Osteocyte (in vitro differentiated cells): ENCODE data around the gene CEACAM19. TPM values are rescaled to one million over a fixed set of nuclear protein-coding genes. Genes with fewer than 3 reads are reported as not detected.
A peak's percentile ranks its signal among the peaks of the same experiment; 100 is the strongest.

Experiments used
- DNase-seq: peaks from one replicate; pipeline ENCODE4 v3.0.0; 2021; ENCODE audit warnings: mixed read lengths; ENCODE audit not compliant: unreplicated experiment; ENCODE audit errors: extremely low spot score
- H3K27ac Mint-ChIP-seq: one replicate; pipeline ENCODE4 v1.8.0; 2021; ENCODE audit warnings: mild to moderate bottlenecking, mixed read lengths; ENCODE audit not compliant: unreplicated experiment
- H3K27me3 Mint-ChIP-seq: one replicate; pipeline ENCODE4 v1.8.0; 2021; ENCODE audit warnings: mixed read lengths; ENCODE audit not compliant: unreplicated experiment
- H3K36me3 Mint-ChIP-seq: one replicate; pipeline ENCODE4 v1.8.0; 2021; ENCODE audit warnings: mixed read lengths; ENCODE audit not compliant: unreplicated experiment
- H3K4me1 Mint-ChIP-seq: one replicate; pipeline ENCODE4 v1.8.0; 2021; ENCODE audit warnings: mixed read lengths; ENCODE audit not compliant: unreplicated experiment
- H3K4me3 Mint-ChIP-seq: one replicate; pipeline ENCODE4 v1.8.0; 2021; ENCODE audit warnings: mild to moderate bottlenecking, moderate library complexity, mixed read lengths; ENCODE audit not compliant: unreplicated experiment
- H3K9me3 Mint-ChIP-seq: one replicate; pipeline ENCODE4 v1.8.0; 2021; ENCODE audit warnings: mixed read lengths; ENCODE audit not compliant: unreplicated experiment
- total RNA-seq: library from RNA; stranded (reverse); gene quantifications from 2 replicates; pipeline ENCODE4 v1.2.1, GENCODE V29; 2021
- TF ChIP-seq, protein P1 (sequence below): fragments of 200-600 bp; sonication (generic); IDR thresholded peaks from 2 replicates; pipeline ENCODE4 v1.5.0; 2021; ENCODE audit warnings: antibody characterized with exemption, mild to moderate bottlenecking, moderate library complexity

CEACAM19 gene
- total RNA-seq, 1 donor from 2014 or later, result 7.4 TPM

DNA sequence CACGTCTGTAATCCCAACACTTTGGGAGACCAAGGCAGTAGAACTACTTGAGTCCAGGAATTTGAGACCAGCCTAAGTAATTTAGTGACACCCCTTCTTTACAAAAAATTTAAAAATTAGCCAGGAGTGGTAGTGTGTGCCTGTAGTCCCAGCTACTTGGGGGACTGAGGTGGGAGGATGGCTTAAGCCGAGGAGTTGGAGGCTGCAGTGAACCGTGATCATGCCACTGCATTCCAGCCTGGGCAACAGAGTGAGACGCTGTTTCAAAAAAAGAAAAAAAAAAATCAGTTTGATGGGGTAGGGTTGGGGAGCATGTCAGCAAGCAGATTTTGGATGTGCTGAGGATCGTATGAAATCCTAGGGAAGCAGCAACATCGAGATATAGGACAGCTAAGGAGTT, 4.2 kb downstream of the CEACAM19 start:
- peaks cover 8% of the 10 kb centered on the region for H3K4me1 Mint-ChIP-seq
- DNase-seq, result no peak
- no peak overlapping the region for H3K4me3 Mint-ChIP-seq
- no peaks in the 10 kb centered on the region for H3K27me3 Mint-ChIP-seq
- H3K9me3 Mint-ChIP-seq, result no peaks in the 10 kb centered on the region
- no peaks in the 10 kb centered on the region for H3K36me3 Mint-ChIP-seq
- TF ChIP-seq, protein P1, sequence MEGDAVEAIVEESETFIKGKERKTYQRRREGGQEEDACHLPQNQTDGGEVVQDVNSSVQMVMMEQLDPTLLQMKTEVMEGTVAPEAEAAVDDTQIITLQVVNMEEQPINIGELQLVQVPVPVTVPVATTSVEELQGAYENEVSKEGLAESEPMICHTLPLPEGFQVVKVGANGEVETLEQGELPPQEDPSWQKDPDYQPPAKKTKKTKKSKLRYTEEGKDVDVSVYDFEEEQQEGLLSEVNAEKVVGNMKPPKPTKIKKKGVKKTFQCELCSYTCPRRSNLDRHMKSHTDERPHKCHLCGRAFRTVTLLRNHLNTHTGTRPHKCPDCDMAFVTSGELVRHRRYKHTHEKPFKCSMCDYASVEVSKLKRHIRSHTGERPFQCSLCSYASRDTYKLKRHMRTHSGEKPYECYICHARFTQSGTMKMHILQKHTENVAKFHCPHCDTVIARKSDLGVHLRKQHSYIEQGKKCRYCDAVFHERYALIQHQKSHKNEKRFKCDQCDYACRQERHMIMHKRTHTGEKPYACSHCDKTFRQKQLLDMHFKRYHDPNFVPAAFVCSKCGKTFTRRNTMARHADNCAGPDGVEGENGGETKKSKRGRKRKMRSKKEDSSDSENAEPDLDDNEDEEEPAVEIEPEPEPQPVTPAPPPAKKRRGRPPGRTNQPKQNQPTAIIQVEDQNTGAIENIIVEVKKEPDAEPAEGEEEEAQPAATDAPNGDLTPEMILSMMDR, result no peak
- no peak overlapping the region for H3K27ac Mint-ChIP-seq

DNA sequence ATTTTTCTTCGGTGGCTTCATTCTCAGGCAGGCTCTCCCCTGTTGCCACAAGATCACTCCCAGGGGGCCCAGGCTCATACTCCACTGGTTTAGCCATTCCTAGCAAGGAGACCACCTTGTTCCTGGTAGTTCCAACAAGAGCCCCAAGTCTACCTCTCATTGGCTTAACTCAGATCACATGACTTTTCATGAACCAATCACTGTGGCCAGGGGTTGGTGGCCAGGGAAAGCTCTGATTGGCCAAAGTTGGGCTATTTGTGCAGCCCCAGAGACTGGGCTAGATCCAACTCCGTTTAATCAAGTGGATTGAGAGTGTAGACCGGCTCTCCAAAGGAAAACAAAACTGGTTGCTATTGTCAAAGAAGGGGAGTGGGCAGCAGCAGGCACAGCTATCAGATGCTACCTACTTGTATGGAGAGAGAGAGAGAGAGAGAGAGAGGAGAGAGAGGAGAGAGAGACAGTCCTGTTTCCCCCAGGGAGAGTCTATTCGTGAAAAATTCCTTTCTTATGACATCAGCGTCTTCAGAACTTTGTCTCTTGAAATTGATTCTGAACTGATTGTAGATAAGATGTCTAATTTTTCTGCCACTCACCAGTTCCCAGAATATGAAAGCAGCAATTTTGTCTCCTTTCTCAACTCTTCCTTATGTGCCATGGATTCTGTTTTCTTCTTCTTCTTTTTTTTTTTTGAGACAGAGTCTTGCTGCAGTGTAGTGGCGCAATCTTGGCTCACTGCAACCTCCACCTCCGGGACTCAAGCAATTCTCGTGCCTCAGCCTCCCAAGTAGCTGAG, 5.9 kb downstream of the CEACAM19 start:
- H3K4me3 Mint-ChIP-seq, result no peak overlapping the region
- H3K36me3 Mint-ChIP-seq, result no peaks in the 10 kb centered on the region
- H3K27me3 Mint-ChIP-seq, result no peaks in the 10 kb centered on the region
- no peaks in the 10 kb centered on the region for H3K9me3 Mint-ChIP-seq
- H3K4me1 Mint-ChIP-seq, result peaks cover 8% of the 10 kb centered on the region
- H3K27ac Mint-ChIP-seq, result peak overlapping the region; percentile 23
- TF ChIP-seq, protein P1, result no peak
- no peak for DNase-seq

DNA sequence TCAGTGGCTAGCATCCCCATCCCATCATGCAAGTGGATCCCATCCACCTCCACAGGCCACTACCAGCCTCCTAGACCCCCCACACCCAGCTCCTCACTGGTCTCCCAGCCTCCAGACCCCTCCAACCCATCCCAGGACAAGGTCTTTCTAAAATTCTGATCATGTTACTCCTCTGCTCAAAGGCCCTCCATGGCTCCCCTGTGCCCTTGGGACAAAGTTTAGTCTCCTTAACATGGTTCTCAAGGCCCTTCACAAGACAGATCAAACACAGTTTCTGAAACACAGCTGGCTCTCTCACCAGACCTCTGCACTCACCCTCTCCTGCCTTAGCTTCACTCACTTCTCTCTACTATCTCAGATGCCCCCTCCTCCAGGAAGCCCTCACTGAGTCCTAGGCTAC, 9.3 kb downstream of the CEACAM19 start:
- H3K27ac Mint-ChIP-seq, result no peak overlapping the region
- H3K4me3 Mint-ChIP-seq, result no peak overlapping the region
- no peaks in the 10 kb centered on the region for H3K9me3 Mint-ChIP-seq
- H3K27me3 Mint-ChIP-seq, result no peaks in the 10 kb centered on the region
- no peaks in the 10 kb centered on the region for H3K36me3 Mint-ChIP-seq
- H3K4me1 Mint-ChIP-seq, result peaks cover 18% of the 10 kb centered on the region
- TF ChIP-seq, protein P1, result no peak
- DNase-seq, result no peak

GRCh38 chr19:44681992-44682790, 10.9 kb downstream of the CEACAM19 start:
- Mint-ChIP-seq H3K27me3 (no peaks in the 10 kb centered on the region), H3K4me1 (peaks cover 19% of the 10 kb centered on the region), H3K4me3 (no peak overlapping the region), H3K9me3 (no peaks in the 10 kb centered on the region), H3K36me3 (no peaks in the 10 kb centered on the region), H3K27ac (no peak overlapping the region)
- no peak for DNase-seq
- TF ChIP-seq, protein P1, result no peak

GRCh38 chr19:44682807-44683206, 11.5 kb downstream of the CEACAM19 start:
- Mint-ChIP-seq H3K27me3 (no peaks in the 10 kb centered on the region), H3K27ac (no peak overlapping the region), H3K9me3 (no peaks in the 10 kb centered on the region), H3K4me3 (no peak overlapping the region), H3K4me1 (peaks cover 15% of the 10 kb centered on the region), H3K36me3 (no peaks in the 10 kb centered on the region)
- no peak for DNase-seq
- TF ChIP-seq, protein P1, result no peak
